Panc1 (cell line): ENCODE data around the gene EPHB6.

Experiments
- CTCF ChIP-seq: fragments of 450-650 bp; IDR thresholded peaks from 2 replicates; pipeline ENCODE4 v1.5.1; 2017; ENCODE audit warnings: mild to moderate bottlenecking
- POLR2AphosphoS5 ChIP-seq: IDR thresholded peaks from 2 replicates; pipeline ENCODE4 v1.6.1; 2012; ENCODE audit warnings: mild to moderate bottlenecking, low read depth, low read length, moderate library complexity
- REST ChIP-seq, 2 experiments: IDR thresholded peaks; 2 replicates each; pipeline ENCODE4 v1.6.1; 2011 to 2012; ENCODE audit warnings: low read depth in 2 of 2, control low read depth in 1 of 2, low read length in 1 of 2, mild to moderate bottlenecking in 1 of 2, moderate library complexity in 1 of 2; ENCODE audit not compliant: insufficient read depth in 1 of 2
- SIN3A ChIP-seq: IDR thresholded peaks from 2 replicates; pipeline ENCODE4 v1.6.1; 2012; ENCODE audit warnings: low read depth, mild to moderate bottlenecking, low read length, moderate library complexity, borderline replicate concordance; ENCODE audit not compliant: insufficient read depth
- TCF7L2 ChIP-seq: IDR thresholded peaks from 2 replicates; pipeline ENCODE4 v1.6.1; 2011; ENCODE audit warnings: mild to moderate bottlenecking, low read depth, low read length, inconsistent platforms

GRCh38 chr7:142813699-142814098, 41.2 kb upstream of the EPHB6 start:
- TF ChIP-seq CTCF, result no peak
- no peak for TF ChIP-seq REST (IDR thresholded peaks at IDR 0.05; ENCODE audit: insufficient read depth in 1 of 2, low read depth in 2 of 2, low read length in 1 of 2)
- no peak for TF ChIP-seq POLR2AphosphoS5
- TF ChIP-seq SIN3A, result no peak
- no peak for TF ChIP-seq TCF7L2
